Activated CD4-positive, alpha-beta T cell treated with anti-CD3 and anti-CD28 coated beads for 4 hours (primary cell): ENCODE results near the gene FRMPD3.
"Not testable (repeated sequence)": the region's sequence is repeated elsewhere in the genome, so short reads cannot be mapped to it uniquely, and the experiment has no call there.

Source experiments
- DNase-seq, 2 donors: peaks; one replicate each; pipeline ENCODE4 v3.0.0-alpha.2; 2020

FRMPD3 gene

DNA sequence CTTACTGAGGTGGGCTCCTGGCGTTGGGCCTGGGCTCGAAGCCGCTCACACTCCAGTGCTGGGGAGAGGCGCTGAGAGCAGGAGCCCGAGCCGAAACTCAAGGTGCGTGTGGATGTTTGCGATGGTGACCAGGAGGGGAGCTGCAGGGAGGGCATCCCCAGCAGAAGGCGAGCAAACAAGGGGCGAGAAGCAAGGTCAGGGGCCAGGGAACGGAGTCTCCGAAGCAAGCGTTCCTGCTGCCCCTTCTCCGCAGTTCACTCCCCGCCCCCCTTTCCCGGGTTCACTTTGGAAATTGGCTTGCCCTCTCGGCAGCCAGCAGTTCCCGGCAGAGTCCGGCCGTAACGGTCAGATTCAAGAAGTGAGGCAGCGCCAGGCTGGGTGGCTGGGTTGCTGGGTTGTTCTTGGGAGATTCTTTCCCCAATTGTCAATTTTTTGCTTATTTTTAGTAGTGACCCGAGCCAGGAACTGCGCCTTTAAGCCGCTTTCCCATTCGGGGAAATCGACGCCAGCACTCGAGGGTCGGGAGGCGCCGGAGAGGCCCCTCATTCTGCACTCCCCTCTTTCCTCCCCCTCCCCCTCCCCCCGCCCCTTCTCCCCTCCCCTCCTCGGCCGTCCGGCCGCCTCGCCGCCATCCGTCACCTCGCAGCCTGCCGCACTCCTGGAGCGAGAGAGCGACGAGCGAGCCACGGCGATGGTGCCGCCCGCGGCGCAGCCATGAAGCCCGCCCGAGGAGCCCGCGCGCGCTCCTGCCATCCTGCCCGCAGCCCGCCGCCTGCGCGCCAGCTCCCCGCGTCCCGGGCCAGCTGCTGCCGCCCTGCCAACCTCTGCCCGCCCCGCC, at the start of gene FRMPD3:
TSS of gene FRMPD3 (plus strand) at position 655 of the 838 bp plus-strand sequence. CDS start 76,937 bp downstream, outside the sequence.
- DNase-seq = no peak

DNA sequence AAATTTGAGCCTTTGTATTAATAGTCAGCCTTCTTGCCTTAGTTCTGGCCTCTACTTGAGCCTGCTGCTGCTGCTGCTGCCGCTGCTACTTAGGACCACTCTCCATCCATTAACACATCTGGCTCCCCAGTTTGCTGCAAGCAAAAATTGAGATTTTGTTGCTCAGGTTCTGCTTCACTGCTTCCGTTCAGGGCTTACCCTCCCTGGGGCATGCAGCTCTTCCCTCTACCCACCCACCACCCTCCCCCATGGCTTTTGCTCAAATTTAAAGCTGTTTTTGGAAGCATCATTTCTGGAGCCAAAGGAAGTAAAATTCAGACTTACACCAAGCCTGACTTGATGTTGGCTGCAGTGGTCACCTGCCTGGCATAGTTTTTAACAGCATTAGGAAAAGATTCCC, 28.9 kb upstream of the FRMPD3 start:
- DNase-seq = no peak

DNA sequence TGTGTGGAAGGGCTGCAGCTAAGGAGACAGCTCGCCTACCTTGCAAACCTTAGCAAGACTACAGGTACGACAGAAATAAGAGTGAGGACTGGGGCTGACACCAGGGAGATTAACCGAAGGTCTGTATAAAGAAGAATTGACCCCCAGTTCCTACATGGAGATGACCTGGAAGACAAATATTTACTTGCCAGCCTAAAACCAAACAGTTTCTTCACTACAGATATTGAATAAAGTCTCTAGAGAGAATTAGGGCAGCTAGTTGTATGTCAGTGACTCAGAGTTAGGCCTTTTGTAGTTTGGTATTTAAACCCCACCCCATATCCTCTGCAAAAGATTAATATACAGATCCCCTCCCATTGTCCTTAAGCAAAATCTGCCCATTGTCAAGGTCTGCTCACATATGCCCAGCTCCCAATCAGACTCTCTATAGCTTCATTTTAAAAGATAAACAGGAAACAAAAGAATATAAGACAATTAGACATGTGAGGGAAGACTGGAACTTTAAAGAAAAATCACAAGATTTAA, 28.1 kb upstream of the FRMPD3 start:
- DNase-seq = no peak

DNA sequence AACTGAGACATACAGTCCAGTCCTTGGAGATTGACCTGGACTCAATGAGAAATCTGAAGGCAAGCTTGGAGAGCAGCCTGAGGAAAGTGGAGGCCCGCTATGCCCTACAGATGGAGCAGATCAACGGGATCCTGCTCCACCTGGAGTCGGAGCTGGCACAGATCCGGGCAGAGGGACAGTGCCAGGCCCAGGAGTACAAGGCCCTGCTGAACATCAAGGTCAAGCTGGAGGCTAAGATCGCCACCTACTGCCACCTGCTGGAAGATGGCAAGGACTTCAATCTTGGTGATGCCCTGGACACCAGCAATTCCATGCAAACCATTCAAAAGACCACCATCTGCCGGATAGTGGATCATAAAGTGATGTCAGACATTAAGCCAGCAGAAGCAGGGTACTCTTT, 20.4 kb upstream of the FRMPD3 start:
- peak in 1 of 2 donors; percentile 14 for DNase-seq

DNA sequence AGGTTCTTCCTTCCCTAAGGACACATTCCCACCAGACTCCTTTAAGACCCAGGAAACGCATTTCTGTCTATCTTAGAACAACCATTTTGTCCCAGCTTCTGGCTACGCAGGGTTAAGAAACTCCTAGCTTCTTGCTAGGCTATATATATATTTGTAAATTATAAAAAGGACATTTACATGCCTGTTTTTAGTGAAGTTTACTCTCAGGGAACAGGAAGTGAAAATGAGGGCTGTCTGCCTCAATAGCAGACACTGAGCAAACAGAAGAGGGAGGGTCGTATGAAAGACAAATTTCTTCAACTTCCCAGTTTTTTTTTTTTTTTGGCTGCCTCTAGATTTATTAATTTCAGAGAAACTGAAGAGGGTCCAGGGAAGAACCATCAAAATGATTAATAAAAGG, 9.3 kb upstream of the FRMPD3 start:
- no peak for DNase-seq

DNA sequence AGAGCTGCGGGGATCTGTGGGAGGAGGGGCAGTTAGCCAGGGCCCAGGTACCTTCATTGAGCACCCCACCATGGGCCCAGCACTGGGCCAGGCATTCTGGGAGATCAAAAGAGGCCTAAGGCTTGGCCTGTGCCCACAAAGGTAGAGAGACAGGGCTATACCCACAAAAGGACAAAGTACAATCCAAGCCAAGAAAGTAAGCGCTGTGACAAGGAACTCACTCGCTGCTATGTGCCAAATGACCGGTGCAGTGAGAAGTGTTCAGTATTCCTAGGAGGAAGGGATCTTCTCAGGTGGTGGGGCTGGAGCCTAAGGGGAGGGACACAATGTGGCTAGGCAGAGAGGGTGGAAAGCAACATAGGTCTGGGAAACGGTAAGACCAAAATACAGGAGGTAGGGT, 8.8 kb upstream of the FRMPD3 start:
- DNase-seq = no peak

DNA sequence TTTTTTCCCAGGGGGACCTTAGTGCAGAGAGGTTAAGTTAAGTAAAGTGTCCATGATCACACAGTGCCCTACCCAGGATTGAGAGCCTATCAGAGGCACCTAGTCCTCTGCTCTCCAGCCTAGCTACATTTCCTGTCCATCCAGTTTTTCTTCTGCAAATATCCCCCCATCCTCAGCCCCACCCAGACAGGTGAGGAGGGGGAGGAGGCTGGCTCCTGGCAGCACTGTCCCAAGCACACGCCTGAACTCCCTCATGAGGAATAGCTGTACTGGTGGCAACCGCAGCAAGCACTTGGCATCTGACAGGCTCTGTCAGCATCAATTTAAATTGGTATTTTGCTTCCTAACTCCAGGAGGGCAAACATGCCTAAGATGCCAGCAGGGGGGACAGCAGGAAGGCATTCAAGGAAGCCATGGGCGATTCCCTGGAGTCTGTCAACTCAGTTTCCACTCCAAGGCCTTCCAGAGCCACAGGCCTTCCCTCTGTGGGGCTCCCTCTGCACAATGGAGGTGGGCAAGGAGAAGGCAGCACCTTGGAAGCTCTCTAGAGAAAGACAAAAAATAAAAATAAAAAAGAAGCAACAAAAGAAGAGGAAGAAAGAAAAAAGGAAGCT, 6.4 kb upstream of the FRMPD3 start:
- DNase-seq = no peak

DNA sequence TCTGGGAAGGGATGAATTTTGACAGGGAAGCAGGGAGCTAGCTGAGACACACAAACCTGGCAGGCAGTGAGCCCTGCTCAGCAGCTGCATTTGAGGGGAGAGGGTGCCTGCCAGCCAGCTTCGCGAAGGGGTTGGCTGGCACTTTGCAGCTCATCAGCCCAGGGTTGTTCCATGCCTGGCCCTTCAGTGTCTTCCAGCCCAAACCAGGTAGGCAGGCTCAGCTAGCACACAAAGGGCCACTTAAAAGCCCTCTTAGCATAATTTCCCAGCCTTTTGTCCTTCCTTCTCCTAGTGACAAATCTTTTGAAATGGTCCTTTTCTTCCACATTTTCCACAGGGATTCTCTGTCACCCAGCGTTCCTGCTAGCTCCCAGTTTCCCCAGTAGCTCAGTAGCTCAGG, 4.3 kb upstream of the FRMPD3 start:
- DNase-seq = no peak

DNA sequence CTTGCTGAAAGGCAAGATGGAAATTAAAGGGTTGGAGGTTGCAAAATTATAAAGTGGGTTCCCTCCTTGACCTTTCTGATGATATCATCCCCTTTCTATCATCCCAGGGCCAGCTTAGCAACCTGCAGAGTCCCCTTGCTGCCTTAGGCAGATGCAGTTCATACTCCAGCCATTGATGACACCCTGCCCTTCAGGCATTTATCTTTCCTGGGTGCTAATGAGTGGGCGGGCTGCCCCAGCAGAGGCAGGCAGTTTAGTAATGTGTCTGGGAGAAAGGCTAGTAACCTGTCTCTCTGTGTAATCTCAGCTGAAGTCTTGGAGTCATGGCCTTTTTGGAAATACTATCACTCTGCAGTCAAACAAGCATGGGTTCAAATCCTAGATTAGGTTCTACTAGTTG, 3.8 kb upstream of the FRMPD3 start:
- DNase-seq = no peak

DNA sequence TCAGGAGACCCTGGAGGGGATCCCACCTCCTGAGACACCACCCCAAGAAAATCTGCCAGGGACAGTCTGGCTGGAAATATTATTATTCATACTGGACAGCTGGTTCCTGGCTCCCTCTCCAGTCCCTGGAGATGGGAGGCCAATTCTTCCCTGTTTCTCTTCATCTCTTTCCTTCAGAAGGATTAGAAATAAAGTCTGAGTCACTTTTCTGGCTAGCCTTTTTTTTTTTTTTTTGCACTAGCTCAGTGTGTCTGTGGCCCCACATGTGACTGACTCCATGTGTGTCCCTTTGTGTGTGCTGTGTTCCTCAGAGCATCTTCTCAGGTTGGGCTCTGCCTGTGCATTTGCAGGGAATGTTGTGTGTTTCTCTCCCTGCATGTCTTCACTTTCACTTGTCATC, 1.8 kb upstream of the FRMPD3 start:
- no peak for DNase-seq

DNA sequence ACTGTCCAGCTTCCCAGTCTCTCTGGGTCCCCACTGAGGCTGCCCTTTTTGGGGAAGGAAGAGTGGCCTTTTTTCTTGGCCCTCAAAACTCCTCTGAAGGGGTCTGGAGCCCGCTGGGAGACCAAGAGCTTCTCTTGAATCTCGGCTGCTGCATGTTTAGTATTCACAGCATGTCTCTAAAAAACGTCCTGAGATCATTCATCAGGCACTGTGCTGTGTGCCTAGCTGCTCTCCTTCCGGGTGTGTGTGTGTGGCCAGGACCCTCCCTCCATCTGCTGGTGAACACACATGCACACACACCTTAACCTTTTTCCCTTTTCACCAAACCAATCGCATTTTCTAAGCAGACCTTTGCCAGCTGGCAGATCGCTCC, 841 bp upstream of the FRMPD3 start:
- DNase-seq = no peak

DNA sequence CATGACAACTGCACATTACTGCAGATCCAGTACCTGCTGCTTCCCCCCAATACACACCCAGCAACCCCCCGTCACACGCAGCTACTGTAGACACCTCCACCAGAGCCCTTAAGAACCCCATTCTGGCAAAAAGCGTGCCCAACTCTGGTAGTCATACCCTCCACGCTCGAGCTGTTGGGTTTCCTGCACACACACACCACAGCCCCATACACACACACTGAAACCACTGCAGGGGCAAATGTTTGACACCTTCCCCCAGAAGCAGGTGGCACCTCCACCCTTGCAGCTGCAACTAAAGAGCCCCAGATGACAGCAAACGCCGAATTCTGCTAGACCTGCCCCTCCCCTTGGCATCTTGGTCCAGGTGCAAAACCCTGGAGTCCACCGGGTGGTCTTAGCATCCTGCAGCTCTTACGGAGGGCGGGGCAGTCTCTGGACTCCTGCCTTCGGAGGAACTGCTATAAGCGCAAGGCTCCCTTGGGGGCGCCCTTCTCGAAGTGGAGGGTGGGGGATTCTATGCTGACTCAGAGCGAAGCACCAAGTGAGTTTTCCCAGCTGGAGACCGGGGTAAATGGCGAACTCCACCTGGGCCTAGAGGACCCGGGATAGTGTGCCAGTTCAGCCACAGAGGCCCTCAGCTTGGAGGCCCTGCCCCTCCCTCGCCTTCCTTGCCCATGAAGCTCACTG, 1.5 kb downstream of the FRMPD3 start:
- DNase-seq = no peak

DNA sequence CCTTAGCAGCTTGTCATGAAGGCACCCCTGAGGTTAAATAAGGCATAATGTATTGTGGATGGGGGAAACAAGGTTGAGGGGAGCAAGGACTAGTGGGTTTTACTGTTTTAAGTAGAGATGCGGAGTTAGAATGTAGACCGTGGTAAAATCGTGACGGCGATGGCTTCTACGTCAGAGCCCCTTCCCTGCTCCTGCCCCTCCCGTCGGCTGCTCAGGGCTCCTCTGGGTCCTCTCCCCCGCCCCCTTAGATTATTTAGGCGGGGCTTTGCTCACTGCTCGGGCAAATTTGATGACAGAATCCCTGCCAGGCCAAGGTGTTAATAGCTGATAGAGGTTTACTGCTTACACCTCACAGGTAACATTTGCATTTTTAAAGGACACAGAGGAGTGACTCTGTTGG, 2.3 kb downstream of the FRMPD3 start:
- no peak for DNase-seq

DNA sequence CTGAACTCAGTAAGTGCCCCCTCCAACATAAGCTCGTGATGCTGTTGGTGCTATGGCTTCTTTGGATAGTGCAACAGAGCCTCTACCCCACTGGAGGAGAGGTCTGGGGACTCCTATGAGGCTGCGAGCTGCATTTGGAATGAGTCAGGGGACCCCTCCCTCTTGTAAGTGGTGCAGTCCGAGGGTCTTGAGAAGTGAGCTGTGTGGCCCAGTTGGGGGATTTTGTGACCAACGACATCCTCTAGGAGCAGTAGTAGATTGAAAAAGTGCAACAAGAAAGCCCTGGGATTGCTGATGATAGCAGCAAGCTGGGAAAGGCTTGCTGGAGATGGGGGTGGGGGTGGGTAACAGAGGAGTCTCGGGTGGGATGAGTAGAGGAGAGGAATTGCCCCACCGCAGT, 3.1 kb downstream of the FRMPD3 start:
- no peak for DNase-seq

DNA sequence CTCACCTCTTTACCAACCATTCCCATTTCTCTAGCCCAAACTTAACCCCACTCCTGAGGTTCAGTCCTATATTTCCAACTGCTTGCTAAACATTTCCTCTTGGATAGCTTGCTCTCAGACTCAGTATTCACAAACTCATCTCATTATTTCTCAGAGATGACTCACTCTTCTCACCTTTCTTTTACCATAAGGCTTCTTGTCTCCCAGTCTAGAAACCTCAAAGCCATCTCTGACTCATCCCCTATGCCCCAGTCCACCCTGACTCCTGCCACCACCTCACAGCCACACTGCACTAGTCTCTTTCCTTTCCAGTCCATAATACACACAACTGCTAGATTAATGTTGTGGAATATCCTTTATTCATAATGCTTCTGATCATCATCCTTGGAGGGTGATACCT, 4.8 kb downstream of the FRMPD3 start:
- DNase-seq = no peak

DNA sequence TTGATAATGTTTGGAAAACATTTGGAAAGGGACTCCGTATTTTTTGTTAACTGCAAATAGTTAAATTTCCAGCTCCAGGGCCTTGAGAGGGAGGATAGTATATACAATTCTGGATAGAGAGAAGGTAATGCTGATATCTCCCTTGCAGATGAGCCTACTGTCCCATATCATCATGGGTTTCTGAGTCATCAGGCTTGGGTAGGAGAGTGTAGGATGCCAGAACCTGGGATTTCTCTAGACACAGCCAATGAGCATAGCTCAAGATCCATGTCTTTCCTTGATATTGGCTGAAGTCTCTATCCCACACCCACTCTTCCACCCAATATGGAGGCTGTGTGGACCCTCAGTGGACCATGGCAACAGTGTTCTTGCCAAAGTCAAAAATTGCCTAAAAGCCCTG, 7.8 kb downstream of the FRMPD3 start:
- no peak for DNase-seq

DNA sequence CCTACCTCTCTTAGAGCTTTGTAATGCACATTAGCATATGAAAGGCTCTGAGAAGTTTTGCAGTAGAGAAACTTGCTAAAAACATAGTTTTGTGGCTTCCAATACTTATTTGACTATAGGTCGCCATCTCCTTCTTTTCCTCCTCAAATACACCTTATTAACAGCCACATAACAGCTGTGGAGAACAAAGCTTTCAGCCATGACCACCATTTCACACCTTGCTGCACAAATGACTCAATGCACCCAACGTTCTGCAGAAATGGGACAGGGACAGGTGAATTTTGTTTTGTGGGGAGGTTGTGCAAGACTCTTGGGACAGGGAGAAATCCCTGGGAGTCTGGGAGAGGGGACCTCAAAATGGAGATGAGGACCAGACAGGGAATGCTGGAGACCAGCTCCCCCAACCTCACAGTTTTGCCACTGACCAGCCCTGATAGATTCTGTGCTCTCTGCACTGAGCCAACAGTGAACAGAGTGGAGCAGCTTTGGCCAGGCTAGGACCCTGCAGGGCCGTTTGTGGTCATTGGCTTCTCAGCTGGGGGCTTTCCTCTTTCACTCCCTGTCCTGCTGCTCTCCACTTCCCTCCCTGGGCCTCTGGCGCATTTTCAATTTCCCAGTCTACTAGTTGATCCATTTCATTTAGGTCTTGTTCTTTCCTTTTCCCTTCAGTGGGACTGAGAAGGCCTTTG, 16.6 kb downstream of the FRMPD3 start:
- no peak for DNase-seq

DNA sequence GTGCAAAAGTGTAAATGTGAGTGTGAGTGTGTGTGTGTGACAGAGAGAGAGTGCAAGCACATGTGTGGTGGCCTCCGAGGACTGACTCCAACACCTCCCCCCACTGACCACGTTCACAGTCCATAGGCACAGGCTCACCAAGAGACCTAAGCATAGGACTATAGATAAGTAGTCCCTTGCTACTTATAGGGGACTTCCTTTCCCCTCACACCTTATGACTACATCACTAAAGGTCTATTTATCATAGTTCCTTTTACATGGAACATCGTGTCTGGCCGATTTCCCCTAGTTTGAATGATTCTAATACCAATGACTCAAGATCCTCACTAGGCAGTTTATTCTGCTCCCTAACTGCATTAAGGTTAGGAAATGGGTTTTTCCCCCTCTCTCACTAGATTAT, 17.8 kb downstream of the FRMPD3 start:
- no peak for DNase-seq

DNA sequence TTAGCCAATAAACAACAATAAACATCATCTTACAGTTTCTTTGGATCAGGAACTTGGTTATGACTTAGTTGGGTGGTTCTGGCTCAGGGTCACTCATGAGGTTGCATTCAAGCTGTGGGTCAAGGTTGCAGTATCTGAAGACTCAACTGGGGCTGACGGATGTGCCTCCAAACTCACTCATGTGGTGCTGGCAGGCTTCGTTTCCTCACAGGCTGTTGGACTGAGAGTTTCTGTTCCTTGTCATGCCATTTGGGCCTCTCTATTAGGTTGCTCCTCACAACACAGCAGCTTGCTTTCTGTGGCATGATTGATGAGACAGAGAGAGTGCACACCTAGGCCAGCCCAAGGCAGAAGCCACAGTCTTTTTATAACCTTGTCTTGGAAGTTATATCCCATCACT, 20.7 kb downstream of the FRMPD3 start:
- no peak for DNase-seq

DNA sequence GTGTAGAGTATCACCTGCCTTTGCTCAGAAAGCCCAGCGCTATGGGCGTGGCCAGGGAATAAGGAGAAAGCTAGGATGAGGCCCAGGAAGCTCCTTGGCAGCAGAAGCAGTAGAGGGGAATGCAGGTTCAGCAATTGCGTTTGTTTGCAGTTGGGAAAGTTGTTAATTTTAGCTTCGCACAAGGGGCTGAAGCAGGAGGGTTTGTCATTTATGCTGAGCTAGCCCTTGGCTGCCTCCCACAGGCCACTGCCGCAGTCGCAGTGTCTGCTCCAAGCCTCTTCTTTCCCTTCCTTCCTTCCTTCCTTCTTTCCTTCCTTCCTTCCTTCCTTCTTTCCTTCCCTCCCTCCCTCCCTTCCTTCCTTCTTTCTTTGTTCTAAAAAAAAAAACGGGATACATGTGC, 21.5 kb downstream of the FRMPD3 start:
- DNase-seq = no peak

DNA sequence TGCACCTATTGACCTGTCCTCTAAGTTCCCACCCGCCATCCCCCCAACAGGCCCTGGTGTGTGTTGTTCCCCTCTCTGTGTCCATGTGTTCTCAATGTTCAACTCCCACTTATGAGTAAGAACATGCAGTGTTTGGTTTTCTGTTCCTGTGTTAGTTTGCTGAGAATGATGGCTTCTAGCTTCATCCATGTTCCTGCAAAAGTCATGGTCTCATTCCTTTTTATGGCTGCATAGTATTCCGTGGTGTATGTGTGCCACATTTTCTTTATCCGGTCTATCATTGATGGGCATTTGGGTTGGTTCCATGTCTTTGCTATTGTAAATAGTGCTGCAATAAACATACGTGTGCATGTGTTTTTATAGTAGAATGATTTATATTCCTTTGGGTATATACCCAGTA, 22.0 kb downstream of the FRMPD3 start:
- not testable (repeated sequence) for DNase-seq

DNA sequence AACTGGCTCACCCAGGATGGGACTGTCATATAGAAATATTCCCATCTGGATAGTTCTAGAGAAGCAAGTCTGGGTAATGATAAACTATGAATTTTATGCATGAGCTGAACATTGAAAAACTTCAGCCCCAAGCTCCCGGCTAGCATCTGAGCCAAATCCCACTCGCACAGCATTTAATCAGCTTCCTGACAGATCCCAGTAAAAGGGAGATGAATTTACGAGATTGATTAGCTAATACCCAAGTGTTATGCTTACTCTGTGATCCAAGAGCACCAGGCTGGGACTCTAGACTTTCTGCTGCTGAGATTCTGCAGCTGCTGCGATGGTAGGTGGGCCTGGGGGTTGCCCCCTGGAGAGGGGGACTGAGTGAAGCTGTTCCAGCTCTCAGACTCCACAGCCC, 28.0 kb downstream of the FRMPD3 start:
- no peak for DNase-seq

DNA sequence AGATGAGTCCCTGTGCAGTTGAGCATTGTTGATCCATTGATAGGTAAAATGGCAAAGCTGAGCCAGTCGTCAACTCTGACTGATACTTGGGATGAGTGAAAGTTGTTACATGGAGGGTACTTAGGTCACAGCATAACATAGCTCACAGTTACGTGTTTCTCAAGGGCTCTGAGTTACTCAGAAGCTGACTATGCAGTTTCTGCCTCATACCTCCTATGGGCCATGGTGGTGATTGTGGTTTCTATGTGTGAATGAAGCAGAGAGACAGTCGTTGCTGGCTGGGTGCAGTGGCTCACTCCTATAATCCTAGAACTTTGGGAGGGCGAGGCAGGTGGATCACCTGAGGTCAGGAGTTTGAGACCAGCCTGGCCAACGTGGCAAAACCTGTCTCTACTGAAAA, 30.8 kb downstream of the FRMPD3 start:
- DNase-seq = no peak
